ENCODE data around the gene CCDC134. TPM values are rescaled to one million over a fixed set of nuclear protein-coding genes. Genes with fewer than 3 reads are reported as not detected.
"Not testable (repeated sequence)": the region's sequence is repeated elsewhere in the genome, so short reads cannot be mapped to it uniquely, and the experiment has no call there.

Gene CCDC134
- total RNA-seq, 4 donors from 2014 or later, result 12.2 to 15.4 (median 13.1) TPM

- peak overlapping the region; percentile 76 for H3K4me3 ChIP-seq (ENCODE audit: low read depth, poor library complexity, severe bottlenecking)
- TF ChIP-seq CTCF (IDR thresholded peaks at IDR 0.05) (no peak), POLR2A (IDR thresholded peaks at IDR 0.05) (no peak)
- no peak for DNase-seq (ENCODE audit: low spot score in 2 of 2)
- intact Hi-C loops (cut with DNase I; ENCODE audit: low total_unique reads), result no loop called here
- 29 to 30% methylated on average over 14 of the region's 14 CpGs for WGBS, 2 donors
Observed at GRCh38 chr22:41834005-41834944, 33.8 kb downstream of the CCDC134 start.

- DNase-seq (ENCODE audit: low spot score in 2 of 2); intact Hi-C loops (cut with DNase I; ENCODE audit: low total_unique reads); H3K4me3 ChIP-seq (ENCODE audit: low read depth, poor library complexity, severe bottlenecking): not testable (repeated sequence)
- WGBS, 2 donors, result 77 to 78% methylated on average over 8 of the region's 8 CpGs
Observed at GRCh38 chr22:41835462-41835861, 35.0 kb downstream of the CCDC134 start.

GRCh38 chr22:41836551-41836950 lies 36.1 kb downstream of the CCDC134 start:
- WGBS, 2 donors, result 65 to 95% methylated on average over 2 of the region's 2 CpGs
- no peak for DNase-seq (ENCODE audit: low spot score in 2 of 2)
- intact Hi-C loops (cut with DNase I; ENCODE audit: low total_unique reads), result no loop called here
- TF ChIP-seq POLR2A (IDR thresholded peaks at IDR 0.05), result no peak
- TF ChIP-seq CTCF (IDR thresholded peaks at IDR 0.05), result no peak
- no peak overlapping the region for H3K4me3 ChIP-seq (ENCODE audit: low read depth, poor library complexity, severe bottlenecking)

GRCh38 chr22:41838842-41839618 lies 38.6 kb downstream of the CCDC134 start:
- DNase-seq (ENCODE audit: low spot score in 2 of 2), result no peak
- no peak overlapping the region for H3K4me3 ChIP-seq (ENCODE audit: low read depth, poor library complexity, severe bottlenecking)
- TF ChIP-seq POLR2A (IDR thresholded peaks at IDR 0.05), result no peak
- TF ChIP-seq CTCF (IDR thresholded peaks at IDR 0.05), result no peak
- 34 to 43% methylated on average over 1 of the region's 1 CpG for WGBS, 2 donors
- intact Hi-C loops (cut with DNase I; ENCODE audit: low total_unique reads), result no loop called here

GRCh38 chr22:41840216-41840615 lies 39.7 kb downstream of the CCDC134 start:
- H3K4me3 ChIP-seq (ENCODE audit: low read depth, poor library complexity, severe bottlenecking), result no peak overlapping the region
- intact Hi-C loops (cut with DNase I; ENCODE audit: low total_unique reads), result no loop called here
- TF ChIP-seq CTCF (IDR thresholded peaks at IDR 0.05) (no peak), POLR2A (IDR thresholded peaks at IDR 0.05) (no peak)
- 89 to 91% methylated on average over 5 of the region's 5 CpGs for WGBS, 2 donors
- DNase-seq (ENCODE audit: low spot score in 2 of 2), result no peak

- TF ChIP-seq POLR2A (IDR thresholded peaks at IDR 0.05), result no peak
- no peak for TF ChIP-seq CTCF (IDR thresholded peaks at IDR 0.05)
- WGBS, 2 donors, result 43 to 48% methylated on average over 3 of the region's 3 CpGs
- intact Hi-C loops (cut with DNase I; ENCODE audit: low total_unique reads), result no loop called here
- DNase-seq (ENCODE audit: low spot score in 2 of 2), result no peak
- no peak overlapping the region for H3K4me3 ChIP-seq (ENCODE audit: low read depth, poor library complexity, severe bottlenecking)
Observed at GRCh38 chr22:41841085-41841712, 40.7 kb downstream of the CCDC134 start.

Data from lower leg skin (tissue), 4 donors.